ENCODE data around the gene ARMC7.
"Not testable (repeated sequence)": the region's sequence is repeated elsewhere in the genome, so short reads cannot be mapped to it uniquely, and the experiment has no call there.

- not testable (repeated sequence) for TF ChIP-seq CTCF, POLR2A, POLR2AphosphoS5, EP300 (IDR thresholded peaks at IDR 0.05)
Measured at GRCh38 chr17:75164606-75165005, 54.8 kb downstream of the ARMC7 start.
